Endothelial cell of umbilical vein (primary cell): ENCODE data around the gene EBI3. TPM values are rescaled to one million over a fixed set of nuclear protein-coding genes. Genes with fewer than 3 reads are reported as not detected.
"Not testable (repeated sequence)": the region's sequence is repeated elsewhere in the genome, so short reads cannot be mapped to it uniquely, and the experiment has no call there.

Experiments
- BruUV-seq: library from RNA; stranded (reverse); fragments of 400-500 nt; replicated peaks from 2 replicates; lab custom pipeline; 2021; lab: Mats Ljungman, UMichigan
- CTCF ChIA-PET: fragments of 300-600, 350-600 bp; sonication (Branson Sonifier 250); formaldehyde crosslinking; loops from one replicate; lab custom pipeline; 2021; ENCODE audit warnings: antibody characterized with exemption, inconsistent platforms; lab: Charles Lee
- POLR2A ChIA-PET: fragments of 300-600, 350-600 bp; sonication (Branson Sonifier 250); formaldehyde crosslinking; loops from one replicate; lab custom pipeline; 2021; ENCODE audit warnings: antibody characterized with exemption, inconsistent platforms; lab: Charles Lee
- DNase-seq: peaks from one replicate; pipeline ENCODE4 v3.0.0-alpha.2; 2011; ENCODE audit warnings: low read depth, low spot score
- FAIRE-seq: peaks from 2 replicates; lab custom pipeline; 2011; peaks lifted over from hg19 to GRCh38; lab: Jason Lieb, UNC
- H2AFZ ChIP-seq: 2 replicates; pipeline ENCODE4 v1.6.0; 2012; ENCODE audit warnings: low read depth, low read length, control low read depth, inconsistent platforms
- H3K27ac ChIP-seq: 2 replicates; pipeline ENCODE4 v1.5.1; 2011; ENCODE audit warnings: low read depth, mild to moderate bottlenecking, control low read depth, low read length, moderate library complexity; ENCODE audit not compliant: insufficient read depth
- H3K27me3 ChIP-seq, 2 experiments: 2 replicates each; pipeline versions ENCODE4 v1.6.0 to v1.6.1; 2011; ENCODE audit warnings: low read length in 2 of 2, mixed read lengths in 1 of 2; ENCODE audit not compliant: control insufficient read depth in 2 of 2, insufficient read depth in 2 of 2
- H3K36me3 ChIP-seq, 2 experiments: 2 replicates in 1 of 2; 3 replicates in 1 of 2; pipeline ENCODE4 v1.5.1; 2011; ENCODE audit warnings: low read length in 2 of 2, mild to moderate bottlenecking in 1 of 2, moderate library complexity in 1 of 2; ENCODE audit not compliant: control insufficient read depth in 2 of 2, insufficient read depth in 2 of 2; ENCODE audit errors: extremely low read depth in 1 of 2
- H3K4me1 ChIP-seq: 3 replicates; pipeline ENCODE4 v1.5.1; 2011; ENCODE audit warnings: mild to moderate bottlenecking, low read length; ENCODE audit not compliant: control insufficient read depth, insufficient read depth; ENCODE audit errors: extremely low read depth
- H3K4me2 ChIP-seq: 2 replicates; pipeline ENCODE4 v1.6.1; 2011; ENCODE audit warnings: low read length, control low read depth, mixed read lengths; ENCODE audit not compliant: insufficient read depth
- H3K4me3 ChIP-seq, 3 experiments: fragments of 200-600 bp in 1 of 3; sonication (generic), shearing (Covaris generic) in 1 of 3; replicated peaks in 1 of 3; 2 replicates each; pipeline ENCODE4 v1.5.1; 2011 to 2016; ENCODE audit warnings: control low read depth in 3 of 3, low read length in 3 of 3, mild to moderate bottlenecking in 2 of 3, inconsistent platforms in 1 of 3, low read depth in 1 of 3, moderate library complexity in 1 of 3; ENCODE audit not compliant: insufficient read depth in 1 of 3
- H3K79me2 ChIP-seq: 2 replicates; pipeline ENCODE4 v1.6.0; 2012; ENCODE audit warnings: low read length, inconsistent platforms; ENCODE audit not compliant: control insufficient read depth, insufficient read depth
- H3K9ac ChIP-seq: replicated peaks from 2 replicates; pipeline ENCODE3; 2011; ENCODE audit warnings: low read length, control low read depth; ENCODE audit not compliant: insufficient read depth; ENCODE audit errors: extremely low read depth
- H3K9me1 ChIP-seq: replicated peaks from 3 replicates; pipeline ENCODE4 v1.6.0; 2011; ENCODE audit warnings: mild to moderate bottlenecking, low read length; ENCODE audit not compliant: control insufficient read depth, insufficient read depth; ENCODE audit errors: extremely low read depth
- H3K9me3 ChIP-seq: replicated peaks from 2 replicates; pipeline ENCODE4 v1.5.1; 2012; ENCODE audit warnings: low read length, inconsistent platforms; ENCODE audit not compliant: control insufficient read depth, insufficient read depth
- H4K20me1 ChIP-seq: replicated peaks from 2 replicates; pipeline ENCODE3; 2011; ENCODE audit warnings: mild to moderate bottlenecking, low read length; ENCODE audit not compliant: control insufficient read depth, insufficient read depth; ENCODE audit errors: extremely low read depth
- dilution Hi-C: fragments of 300-500 bp; cut with MboI; formaldehyde crosslinking; loops from one replicate; pipeline ENCODE4 v1.15.0; 2019; ENCODE audit warnings: low sequenced_read_pairs; ENCODE audit not compliant: extremely low pct_ligation_motif_present
- intact Hi-C: fragments of 100-400 bp; cut with micrococcal nuclease; formaldehyde crosslinking; loops from one replicate; pipeline ENCODE4 v1.10.0; 2022
- polyA plus RNA-seq, 4 experiments: library from polyadenylated mRNA; depleted of rRNA in 3 of 4; stranded (reverse) in 3 of 4; unstranded in 1 of 4; fragments of >200 nt; gene quantifications; 2 replicates each; pipeline versions ENCODE4 v1.2.1 to v1.2.3, GENCODE V29; 2011 to 2012; ENCODE audit warnings: missing spikeins in 1 of 4
- total RNA-seq: library from RNA; stranded (reverse); gene quantifications from 2 replicates; pipeline ENCODE4 v1.2.3, GENCODE V29; 2021

The EBI3 gene
- total and polyA plus RNA-seq, 2 donors (not counting 3 experiments of a cell fraction or from before 2014, with no cell fraction given), result 0.29 to 1.0 TPM

DNA sequence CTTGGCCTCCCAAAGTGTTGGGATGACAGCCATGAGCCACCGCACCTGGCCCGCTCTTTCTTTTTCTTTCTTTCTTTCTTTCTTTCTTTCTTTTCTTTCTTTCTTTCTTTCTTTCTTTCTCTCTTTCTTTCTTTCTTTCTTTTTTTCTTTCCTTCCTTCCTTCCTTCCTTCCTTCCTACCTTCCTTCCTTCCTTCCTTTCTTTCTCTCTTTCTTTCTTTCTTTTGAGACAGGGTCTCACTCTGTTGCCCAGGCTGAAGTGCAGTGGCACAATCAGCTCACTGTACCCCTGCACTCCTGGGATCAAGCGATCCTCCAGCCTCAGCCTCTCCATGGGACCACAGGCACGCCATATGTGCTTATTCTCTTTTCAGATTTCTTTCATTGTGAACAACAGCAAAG lies 56.8 kb downstream of the EBI3 start:
- H3K9me1 ChIP-seq, DNase-seq, dilution Hi-C loops, CTCF ChIA-PET, FAIRE-seq, H3K79me2 ChIP-seq, H3K4me2 ChIP-seq, H3K4me3 ChIP-seq, H3K9ac ChIP-seq, H3K27ac ChIP-seq, H3K9me3 ChIP-seq, H3K27me3 ChIP-seq, intact Hi-C loops, H2AFZ ChIP-seq, POLR2A ChIA-PET, BruUV-seq, H4K20me1 ChIP-seq, H3K36me3 ChIP-seq, H3K4me1 ChIP-seq: not testable (repeated sequence)

Other genes starting within 250 kb of the EBI3 start
- 2,318 and 2,351 TPM in 2 replicates for gene EEF2, start 244.1 kb upstream of the EBI3 start, total RNA-seq
- gene EEF2, start 244.1 kb upstream of the EBI3 start, polyA plus RNA-seq, result 1,496 and 1,538 TPM in 2 replicates
- gene PIAS4, start 221.8 kb upstream of the EBI3 start, total RNA-seq, result 46.2 and 47.2 TPM in 2 replicates
- 23.6 and 26.2 TPM in 2 replicates for gene PIAS4, start 221.8 kb upstream of the EBI3 start, polyA plus RNA-seq
- 28.0 and 29.0 TPM in 2 replicates for gene ZBTB7A, start 162.6 kb upstream of the EBI3 start, total RNA-seq
- gene ZBTB7A, start 162.6 kb upstream of the EBI3 start, polyA plus RNA-seq, result 8.2 and 10.8 TPM in 2 replicates
- gene MAP2K2, start 105.4 kb upstream of the EBI3 start, total RNA-seq, result 171 TPM in 2 replicates
- 126 and 161 TPM in 2 replicates for gene MAP2K2, start 105.4 kb upstream of the EBI3 start, polyA plus RNA-seq
- not detected in 2 replicates for gene CREB3L3, start 75.9 kb upstream of the EBI3 start, total RNA-seq
- not detected in 2 replicates for gene CREB3L3, start 75.9 kb upstream of the EBI3 start, polyA plus RNA-seq
- 26.9 and 28.1 TPM in 2 replicates for gene SIRT6, start 47.0 kb upstream of the EBI3 start, total RNA-seq
- gene SIRT6, start 47.0 kb upstream of the EBI3 start, polyA plus RNA-seq, result 36.6 and 41.2 TPM in 2 replicates
- gene ANKRD24, start 46.8 kb upstream of the EBI3 start, total RNA-seq, result 0.18 and 0.27 TPM in 2 replicates
- gene ANKRD24, start 46.8 kb upstream of the EBI3 start, polyA plus RNA-seq, result 0.07 and 0.08 TPM in 2 replicates
- gene YJU2, start 17.6 kb downstream of the EBI3 start, total RNA-seq, result 21.5 and 23.0 TPM in 2 replicates
- 20.7 and 22.9 TPM in 2 replicates for gene YJU2, start 17.6 kb downstream of the EBI3 start, polyA plus RNA-seq
- not detected in 2 replicates for gene SHD, start 49.7 kb downstream of the EBI3 start, total RNA-seq
- not detected in 2 replicates for gene SHD, start 49.7 kb downstream of the EBI3 start, polyA plus RNA-seq
- not detected in 2 replicates for gene TMIGD2, start 72.9 kb downstream of the EBI3 start, total RNA-seq
- gene TMIGD2, start 72.9 kb downstream of the EBI3 start, polyA plus RNA-seq, result not detected in 2 replicates
- 25.8 and 26.0 TPM in 2 replicates for gene FSD1, start 75.1 kb downstream of the EBI3 start, total RNA-seq
- 55.5 and 95.4 TPM in 2 replicates for gene FSD1, start 75.1 kb downstream of the EBI3 start, polyA plus RNA-seq
- 11.8 and 12.2 TPM in 2 replicates for gene STAP2, start 109.3 kb downstream of the EBI3 start, total RNA-seq
- gene STAP2, start 109.3 kb downstream of the EBI3 start, polyA plus RNA-seq, result 21.7 and 21.8 TPM in 2 replicates
- gene MPND, start 114.0 kb downstream of the EBI3 start, total RNA-seq, result 21.1 and 22.1 TPM in 2 replicates
- 13.8 and 14.8 TPM in 2 replicates for gene MPND, start 114.0 kb downstream of the EBI3 start, polyA plus RNA-seq
- 143 and 153 TPM in 2 replicates for gene SH3GL1, start 171.0 kb downstream of the EBI3 start, total RNA-seq
- 145 and 191 TPM in 2 replicates for gene SH3GL1, start 171.0 kb downstream of the EBI3 start, polyA plus RNA-seq
- 44.5 and 47.8 TPM in 2 replicates for gene CHAF1A, start 173.1 kb downstream of the EBI3 start, total RNA-seq
- gene CHAF1A, start 173.1 kb downstream of the EBI3 start, polyA plus RNA-seq, result 19.5 and 32.1 TPM in 2 replicates
- gene UBXN6, start 228.3 kb downstream of the EBI3 start, total RNA-seq, result 78.5 and 84.5 TPM in 2 replicates
- gene UBXN6, start 228.3 kb downstream of the EBI3 start, polyA plus RNA-seq, result 93.7 and 171 TPM in 2 replicates
- gene HDGFL2, start 242.8 kb downstream of the EBI3 start, total RNA-seq, result 79.6 and 89.9 TPM in 2 replicates
- 27.2 and 39.1 TPM in 2 replicates for gene HDGFL2, start 242.8 kb downstream of the EBI3 start, polyA plus RNA-seq